ENCODE results near the gene ARL15. TPM values are rescaled to one million over a fixed set of nuclear protein-coding genes. Genes with fewer than 3 reads are reported as not detected.

The ARL15 gene
- total RNA-seq, 2 donors from 2014 or later: 12.0 to 13.0 TPM

- Mint-ChIP-seq H3K4me3 (no peak overlapping the region), H3K4me1 (ENCODE audit: low read depth in 2 of 2) (peaks cover 20 to 39% of the 10 kb centered on the region in 2 donors), H3K36me3 (no peaks in the 10 kb centered on the region), H3K27ac (no peak overlapping the region), H3K27me3 (no peaks in the 10 kb centered on the region), H3K9me3 (no peaks in the 10 kb centered on the region)
- DNase-seq (ENCODE audit: low spot score): no peak
- no peak for ATAC-seq
Measured at GRCh38 chr5:54307583-54307982, 2.8 kb downstream of the ARL15 start.

- Mint-ChIP-seq H3K36me3 (no peaks in the 10 kb centered on the region), H3K4me3 (no peak overlapping the region), H3K4me1 (ENCODE audit: low read depth in 2 of 2) (peaks cover 25 to 43% of the 10 kb centered on the region in 2 donors), H3K27ac (no peak overlapping the region), H3K27me3 (no peaks in the 10 kb centered on the region), H3K9me3 (no peaks in the 10 kb centered on the region)
- no peak for ATAC-seq
- DNase-seq (ENCODE audit: low spot score): no peak
Measured at GRCh38 chr5:54306893-54307292, 3.5 kb downstream of the ARL15 start.

- no peak overlapping the region for H3K27ac Mint-ChIP-seq
- no peaks in the 10 kb centered on the region for H3K9me3 Mint-ChIP-seq
- no peaks in the 10 kb centered on the region for H3K27me3 Mint-ChIP-seq
- DNase-seq (ENCODE audit: low spot score) (no peak), ATAC-seq (no peak)
- no peaks in the 10 kb centered on the region for H3K36me3 Mint-ChIP-seq
- no peak overlapping the region for H3K4me3 Mint-ChIP-seq
- H3K4me1 Mint-ChIP-seq (ENCODE audit: low read depth in 2 of 2): peaks cover 31 to 41% of the 10 kb centered on the region in 2 donors
Measured at GRCh38 chr5:54305737-54306136, 4.6 kb downstream of the ARL15 start.

- Mint-ChIP-seq H3K4me1 (ENCODE audit: low read depth in 2 of 2) (peaks cover 34 to 40% of the 10 kb centered on the region in 2 donors), H3K36me3 (no peaks in the 10 kb centered on the region), H3K4me3 (no peak overlapping the region), H3K9me3 (no peaks in the 10 kb centered on the region), H3K27ac (no peak overlapping the region), H3K27me3 (no peaks in the 10 kb centered on the region)
- ATAC-seq: peak in 1 of 2 donors; percentile 13
- no peak for DNase-seq (ENCODE audit: low spot score)
Measured at GRCh38 chr5:54304040-54304439, 6.3 kb downstream of the ARL15 start.

GRCh38 chr5:54302267-54302687 lies 8.1 kb downstream of the ARL15 start:
- Mint-ChIP-seq H3K4me1 (ENCODE audit: low read depth in 2 of 2) (peaks cover 39 to 45% of the 10 kb centered on the region in 2 donors), H3K27me3 (no peaks in the 10 kb centered on the region), H3K36me3 (no peaks in the 10 kb centered on the region), H3K9me3 (no peaks in the 10 kb centered on the region), H3K4me3 (no peak overlapping the region), H3K27ac (no peak overlapping the region)
- DNase-seq (ENCODE audit: low spot score): no peak
- ATAC-seq: peak in 1 of 2 donors; percentile 59

GRCh38 chr5:54301849-54302248 lies 8.5 kb downstream of the ARL15 start:
- Mint-ChIP-seq H3K9me3 (no peaks in the 10 kb centered on the region), H3K36me3 (no peaks in the 10 kb centered on the region), H3K4me1 (ENCODE audit: low read depth in 2 of 2) (peaks cover 40 to 46% of the 10 kb centered on the region in 2 donors), H3K27ac (no peak overlapping the region), H3K27me3 (no peaks in the 10 kb centered on the region), H3K4me3 (no peak overlapping the region)
- no peak for ATAC-seq
- no peak for DNase-seq (ENCODE audit: low spot score)

- no peaks in the 10 kb centered on the region for H3K9me3 Mint-ChIP-seq
- no peak overlapping the region for H3K27ac Mint-ChIP-seq
- DNase-seq (ENCODE audit: low spot score) (no peak), ATAC-seq (no peak)
- no peaks in the 10 kb centered on the region for H3K36me3 Mint-ChIP-seq
- no peak overlapping the region for H3K4me3 Mint-ChIP-seq
- peaks cover 44 to 50% of the 10 kb centered on the region in 2 donors for H3K4me1 Mint-ChIP-seq (ENCODE audit: low read depth in 2 of 2)
- H3K27me3 Mint-ChIP-seq: no peaks in the 10 kb centered on the region
Measured at GRCh38 chr5:54301220-54301619, 9.2 kb downstream of the ARL15 start.

- DNase-seq (ENCODE audit: low spot score): no peak
- no peaks in the 10 kb centered on the region for H3K36me3 Mint-ChIP-seq
Measured at GRCh38 chr5:54298947-54299346, 11.4 kb downstream of the ARL15 start.

GRCh38 chr5:54296386-54296785 lies 14.0 kb downstream of the ARL15 start:
- Mint-ChIP-seq H3K27ac (no peak overlapping the region), H3K4me3 (no peak overlapping the region), H3K27me3 (no peaks in the 10 kb centered on the region), H3K9me3 (no peaks in the 10 kb centered on the region), H3K4me1 (ENCODE audit: low read depth in 2 of 2) (peaks cover 48 to 49% of the 10 kb centered on the region in 2 donors), H3K36me3 (no peaks in the 10 kb centered on the region)
- peak; percentile 27 to 40 for ATAC-seq
- DNase-seq (ENCODE audit: low spot score): no peak

More at GRCh38 chr5:54298947-54299346, 11.4 kb downstream of the ARL15 start:
- Mint-ChIP-seq H3K27me3 (no peaks in the 10 kb centered on the region), H3K9me3 (no peaks in the 10 kb centered on the region), H3K4me1 (ENCODE audit: low read depth in 2 of 2) (peaks cover 53 to 60% of the 10 kb centered on the region in 2 donors), H3K4me3 (no peak overlapping the region), H3K27ac (no peak overlapping the region)
- ATAC-seq: no peak

- Mint-ChIP-seq H3K27me3 (no peaks in the 10 kb centered on the region), H3K4me3 (no peak overlapping the region), H3K27ac (no peak overlapping the region), H3K9me3 (no peaks in the 10 kb centered on the region), H3K4me1 (ENCODE audit: low read depth in 2 of 2) (peaks cover 41 to 43% of the 10 kb centered on the region in 2 donors), H3K36me3 (no peaks in the 10 kb centered on the region)
- peak in 1 of 2 donors; percentile 11 for ATAC-seq
- DNase-seq (ENCODE audit: low spot score): no peak
Measured at GRCh38 chr5:54295651-54296276, 14.6 kb downstream of the ARL15 start.

- H3K4me1 Mint-ChIP-seq (ENCODE audit: low read depth in 2 of 2): peaks cover 31 to 36% of the 10 kb centered on the region in 2 donors
- H3K27me3 Mint-ChIP-seq: no peaks in the 10 kb centered on the region
- DNase-seq (ENCODE audit: low spot score) (no peak), ATAC-seq (no peak)
- no peak overlapping the region for H3K4me3 Mint-ChIP-seq
- H3K9me3 Mint-ChIP-seq: no peaks in the 10 kb centered on the region
- H3K36me3 Mint-ChIP-seq: no peaks in the 10 kb centered on the region
- no peak overlapping the region for H3K27ac Mint-ChIP-seq
Measured at GRCh38 chr5:54294097-54294667, 16.2 kb downstream of the ARL15 start.

- peaks cover 26% of the 10 kb centered on the region in 2 donors for H3K4me1 Mint-ChIP-seq (ENCODE audit: low read depth in 2 of 2)
- ATAC-seq (no peak), DNase-seq (ENCODE audit: low spot score) (no peak)
- H3K4me3 Mint-ChIP-seq: no peak overlapping the region
- no peak overlapping the region for H3K27ac Mint-ChIP-seq
- H3K9me3 Mint-ChIP-seq: no peaks in the 10 kb centered on the region
- no peaks in the 10 kb centered on the region for H3K27me3 Mint-ChIP-seq
- H3K36me3 Mint-ChIP-seq: no peaks in the 10 kb centered on the region
Measured at GRCh38 chr5:54292866-54293265, 17.5 kb downstream of the ARL15 start.

GRCh38 chr5:54291498-54291897 lies 18.9 kb downstream of the ARL15 start:
- H3K4me3 Mint-ChIP-seq: no peak overlapping the region
- H3K9me3 Mint-ChIP-seq: no peaks in the 10 kb centered on the region
- no peaks in the 10 kb centered on the region for H3K27me3 Mint-ChIP-seq
- no peaks in the 10 kb centered on the region for H3K36me3 Mint-ChIP-seq
- DNase-seq (ENCODE audit: low spot score): no peak
- H3K4me1 Mint-ChIP-seq (ENCODE audit: low read depth in 2 of 2): peaks cover 20 to 23% of the 10 kb centered on the region in 2 donors
- H3K27ac Mint-ChIP-seq: no peak overlapping the region
- no peak for ATAC-seq

- no peak for DNase-seq (ENCODE audit: low spot score)
- H3K4me3 Mint-ChIP-seq: no peak overlapping the region
- no peak for ATAC-seq
- peaks cover 13 to 15% of the 10 kb centered on the region in 2 donors for H3K4me1 Mint-ChIP-seq (ENCODE audit: low read depth in 2 of 2)
- no peaks in the 10 kb centered on the region for H3K27me3 Mint-ChIP-seq
- no peak overlapping the region for H3K27ac Mint-ChIP-seq
- H3K36me3 Mint-ChIP-seq: no peaks in the 10 kb centered on the region
- no peaks in the 10 kb centered on the region for H3K9me3 Mint-ChIP-seq
Measured at GRCh38 chr5:54289769-54290168, 20.6 kb downstream of the ARL15 start.
